HCT116 (cell line): ENCODE results near the gene TRPV2. TPM values are rescaled to one million over a fixed set of nuclear protein-coding genes. Genes with fewer than 3 reads are reported as not detected.
"Not testable (repeated sequence)": the region's sequence is repeated elsewhere in the genome, so short reads cannot be mapped to it uniquely, and the experiment has no call there.

Experiments
- ATAC-seq: fragments of 200-7000 bp; cut with Tn5 transposase; 2 replicates; pipeline ENCODE4 v1.9.1; 2020; ENCODE audit warnings: mild to moderate bottlenecking, moderate library complexity
- BruUV-seq: library from RNA; stranded (reverse); fragments of 400-500 nt; replicated peaks from 2 replicates; lab custom pipeline; 2021; lab: Mats Ljungman, UMichigan
- CTCF ChIA-PET: fragments of 300-600 bp; sonication (Branson Sonifier 250); formaldehyde crosslinking; loops from one replicate; lab custom pipeline; 2021; ENCODE audit warnings: antibody characterized with exemption; lab: Charles Lee
- POLR2A ChIA-PET: fragments of 300-600, 350-600 bp; sonication (Branson Sonifier 250); formaldehyde crosslinking; loops from one replicate; lab custom pipeline; 2021; ENCODE audit warnings: antibody characterized with exemption; lab: Charles Lee
- RAD21 ChIA-PET, 2 experiments: fragments of 300-600 bp; sonication (Branson Sonifier 250); formaldehyde crosslinking; loops; one replicate each; lab custom pipeline; 2023; ENCODE audit warnings: low total read pairs in 2 of 2; ENCODE audit not compliant: uncharacterized antibody in 2 of 2, unreplicated experiment in 2 of 2, low non-redundant PET in 1 of 2; lab: Charles Lee
- DNase-seq: peaks from one replicate; pipeline ENCODE4 v3.0.0-alpha.2; 2010; ENCODE audit warnings: low read depth, low spot score
- H2AFZ ChIP-seq: fragments of 200-600 bp; shearing (Covaris generic), sonication (generic); 2 replicates; pipeline ENCODE4 v1.6.1; 2017; ENCODE audit warnings: low read depth, mixed run types, mixed read lengths, antibody characterized with exemption, low read length; ENCODE audit not compliant: poor library complexity, severe bottlenecking
- H3K27ac ChIP-seq: 2 replicates; pipeline ENCODE4 v1.5.1; 2012; ENCODE audit warnings: low read depth, low read length
- H3K27me3 ChIP-seq: fragments of 200-600 bp; sonication (generic); 2 replicates; pipeline ENCODE4 v1.6.1; 2016; ENCODE audit warnings: mixed run types, low read length, mixed read lengths; ENCODE audit not compliant: insufficient read depth
- H3K36me3 ChIP-seq, 2 experiments: fragments of 200-500 bp in 1 of 2; fragments of 200-600 bp in 1 of 2; sonication (Bioruptor generic) in 1 of 2; sonication (generic) in 1 of 2; 2 replicates each; pipeline versions ENCODE4 v1.5.1 to v1.6.1; 2014 to 2016; ENCODE audit warnings: low read length in 2 of 2, inconsistent platforms in 1 of 2, mixed read lengths in 1 of 2, mixed run types in 1 of 2; ENCODE audit not compliant: insufficient read depth in 2 of 2, control insufficient read depth in 1 of 2
- H3K4me1 ChIP-seq, 2 experiments: fragments of 200-600 bp in 1 of 2; sonication (generic) in 1 of 2; 2 replicates each; pipeline versions ENCODE4 v1.5.1 to v1.6.1; 2012 to 2017; ENCODE audit warnings: low read length in 2 of 2, inconsistent platforms in 1 of 2, mild to moderate bottlenecking in 1 of 2, mixed read lengths in 1 of 2, mixed run types in 1 of 2, moderate library complexity in 1 of 2; ENCODE audit not compliant: insufficient read depth in 2 of 2, control insufficient read depth in 1 of 2
- H3K4me2 ChIP-seq: fragments of 200-600 bp; sonication (generic); 2 replicates; pipeline ENCODE4 v1.6.1; 2017; ENCODE audit warnings: mixed run types, low read length, mixed read lengths
- H3K4me3 ChIP-seq, 2 experiments: fragments of 200-600 bp in 1 of 2; sonication (generic) in 1 of 2; replicated peaks in 1 of 2; 2 replicates each; pipeline ENCODE4 v1.5.1; 2011 to 2016; ENCODE audit warnings: low read length in 2 of 2, control low read depth in 1 of 2, low read depth in 1 of 2, mild to moderate bottlenecking in 1 of 2, mixed read lengths in 1 of 2, mixed run types in 1 of 2
- H3K79me2 ChIP-seq: fragments of 200-600 bp; sonication (generic); 2 replicates; pipeline ENCODE4 v1.6.1; 2017; ENCODE audit warnings: mild to moderate bottlenecking, mixed run types, low read length, moderate library complexity, mixed read lengths; ENCODE audit not compliant: insufficient read depth
- H3K9ac ChIP-seq: fragments of 200-600 bp; sonication (generic); 2 replicates; pipeline ENCODE4 v1.6.1; 2016; ENCODE audit warnings: low read length, mixed read lengths
- H3K9me2 ChIP-seq: fragments of 200-600 bp; sonication (generic), shearing (Covaris generic); 2 replicates; pipeline ENCODE4 v1.6.1; 2017; ENCODE audit warnings: mixed run types, mild to moderate bottlenecking, moderate library complexity; ENCODE audit not compliant: insufficient read depth
- H3K9me3 ChIP-seq, 2 experiments: fragments of 200-500 bp in 1 of 2; fragments of 200-600 bp in 1 of 2; sonication (Bioruptor generic) in 1 of 2; sonication (generic) in 1 of 2; 2 replicates each; pipeline ENCODE4 v1.6.1; 2014 to 2017; ENCODE audit warnings: low read length in 2 of 2, mixed read lengths in 2 of 2, inconsistent platforms in 1 of 2, low read depth in 1 of 2, mild to moderate bottlenecking in 1 of 2, mixed run types in 1 of 2, moderate library complexity in 1 of 2; ENCODE audit not compliant: control insufficient read depth in 1 of 2, insufficient read depth in 1 of 2
- H4K20me1 ChIP-seq: fragments of 200-600 bp; sonication (generic), shearing (Covaris generic); 2 replicates; pipeline ENCODE4 v1.6.1; 2017; ENCODE audit warnings: mixed run types, mild to moderate bottlenecking, moderate library complexity; ENCODE audit not compliant: insufficient read depth
- CBX3 ChIP-seq: IDR thresholded peaks from 2 replicates; pipeline ENCODE4 v1.6.1; 2012; ENCODE audit warnings: low read depth
- MAX ChIP-seq: IDR thresholded peaks from 2 replicates; pipeline ENCODE4 v1.6.1; 2012
- POLR2A ChIP-seq: IDR thresholded peaks from 2 replicates; pipeline ENCODE4 v1.7.0; 2011; ENCODE audit warnings: borderline replicate concordance; ENCODE audit not compliant: insufficient read depth, insufficient read length; ENCODE audit errors: extremely low read depth
- POLR2AphosphoS5 ChIP-seq: IDR thresholded peaks from 2 replicates; pipeline ENCODE4 v1.6.1; 2011; ENCODE audit warnings: mild to moderate bottlenecking, low read depth, low read length, moderate library complexity
- SIN3A ChIP-seq: IDR thresholded peaks from 2 replicates; pipeline ENCODE4 v1.6.1; 2012; ENCODE audit warnings: low read depth
- intact Hi-C: fragments of 100-400 bp; cut with micrococcal nuclease; formaldehyde crosslinking; loops from 2 replicates; pipeline ENCODE4 v1.10.0; 2022
- total RNA-seq: library from RNA; stranded (reverse); gene quantifications from one replicate; pipeline ENCODE4 v1.2.1, GENCODE V29; 2021; ENCODE audit not compliant: unreplicated experiment

The TRPV2 gene
- total RNA-seq, 1 experiment from 2014 or later, result 2.7 TPM

- intact Hi-C loops, result loop anchor here (5.0 kb wide), 1 partner anchor 427 kb away; no protein-coding TSS in a partner anchor
- H3K4me3 ChIP-seq, result no peak overlapping the region
- peaks cover 10 to 18% of the 10 kb centered on the region in 2 experiments; a peak in 2 of 4 replicates for H3K36me3 ChIP-seq
- ChIA-PET CTCF (interaction anchor here (0.8 to 1.7 kb wide), 2 partner anchors 21 to 43 kb away, joined by 3 to 6 read pairs; no protein-coding TSS in a partner anchor), RAD21 (no interaction called here), POLR2A (interaction anchor here (1.9 to 3.6 kb wide), 2 partner anchors 54 to 56 kb away, joined by 9 to 34 read pairs; no protein-coding TSS in a partner anchor)
- TF ChIP-seq POLR2A (peak; percentile 18), POLR2AphosphoS5 (no peak; the same call in 1 of the 2 replicates), CBX3 (no peak)
- H3K4me2 ChIP-seq, result 0 out of 2 replicates have a peak overlapping the region, but pooled peaks have one; percentile 88
- H3K27ac ChIP-seq, result peak overlapping the region; percentile 74
- H3K79me2 ChIP-seq, result peaks cover 27% of the 10 kb centered on the region
- peak overlapping the region; percentile 3; the same call in 1 of the 2 replicates for H3K9ac ChIP-seq
- H3K9me2 ChIP-seq, result no peaks in the 10 kb centered on the region
- DNase-seq, result no peak
- no peaks in the 10 kb centered on the region for H3K9me3 ChIP-seq
- ATAC-seq, result no peak
- BruUV-seq, result no TSS peak
- H4K20me1 ChIP-seq, result peaks cover 9% of the 10 kb centered on the region; the same call in 1 of the 2 replicates
- no peaks in the 10 kb centered on the region for H3K27me3 ChIP-seq
- H2AFZ ChIP-seq, result no peak overlapping the region
- H3K4me1 ChIP-seq, result peaks cover 15 to 39% of the 10 kb centered on the region in 2 experiments; a peak in 3 of 4 replicates
Measured at GRCh38 chr17:16384557-16384956, 30.8 kb upstream of the TRPV2 start.

GRCh38 chr17:16386126-16386507 is 29.3 kb upstream of the TRPV2 start:
- Histone ChIP-seq H3K79me2 (peaks cover 23% of the 10 kb centered on the region), H3K4me2 (peak overlapping the region; percentile 88), H3K4me3 (peak overlapping the region; percentile 59 to 63), H2AFZ (peak overlapping the region; percentile 46), H3K4me1 (peaks cover 15 to 34% of the 10 kb centered on the region in 2 experiments; a peak in 3 of 4 replicates), H3K9ac (peak overlapping the region; percentile 73), H3K27ac (peak overlapping the region; percentile 74), H3K36me3 (peaks cover 10 to 18% of the 10 kb centered on the region in 2 experiments; a peak in 2 of 4 replicates)
- not testable (repeated sequence) for DNase-seq, BruUV-seq, ATAC-seq, H3K9me3 ChIP-seq, H3K9me2 ChIP-seq, H4K20me1 ChIP-seq, H3K27me3 ChIP-seq
- intact Hi-C loops, result loop anchor here (2.0 to 5.0 kb wide), 3 partner anchors 41 to 135 kb away; no protein-coding TSS in a partner anchor
- ChIA-PET POLR2A (interaction anchor here (0.7 to 3.6 kb wide), 8 partner anchors 24 to 726 kb away, joined by 3 to 34 read pairs (median 3); no protein-coding TSS in a partner anchor), CTCF (interaction anchor here (0.7 to 1.7 kb wide), 3 partner anchors 22 to 135 kb away, joined by 3 to 6 read pairs (median 5); no protein-coding TSS in a partner anchor), RAD21 (interaction anchor here in 1 of 2 experiments (0.6 kb wide), 1 partner anchor 27 kb away, joined by 3 read pairs; no protein-coding TSS in a partner anchor)
- TF ChIP-seq SIN3A (0 out of 2 replicates have a peak, but pooled peaks have one; percentile 17), MAX (peak; percentile 43; the same call in 1 of the 2 replicates)
